ENCODE results near the gene NPTXR.

Gene NPTXR

GRCh38 chr22:38798496-38798895 is 45.3 kb downstream of the NPTXR start:
- TF ChIP-seq EZH2 (optimal IDR thresholded peaks at IDR 0.05; ENCODE audit: low read depth, low read length) = no peak
- TF ChIP-seq, protein P1, sequence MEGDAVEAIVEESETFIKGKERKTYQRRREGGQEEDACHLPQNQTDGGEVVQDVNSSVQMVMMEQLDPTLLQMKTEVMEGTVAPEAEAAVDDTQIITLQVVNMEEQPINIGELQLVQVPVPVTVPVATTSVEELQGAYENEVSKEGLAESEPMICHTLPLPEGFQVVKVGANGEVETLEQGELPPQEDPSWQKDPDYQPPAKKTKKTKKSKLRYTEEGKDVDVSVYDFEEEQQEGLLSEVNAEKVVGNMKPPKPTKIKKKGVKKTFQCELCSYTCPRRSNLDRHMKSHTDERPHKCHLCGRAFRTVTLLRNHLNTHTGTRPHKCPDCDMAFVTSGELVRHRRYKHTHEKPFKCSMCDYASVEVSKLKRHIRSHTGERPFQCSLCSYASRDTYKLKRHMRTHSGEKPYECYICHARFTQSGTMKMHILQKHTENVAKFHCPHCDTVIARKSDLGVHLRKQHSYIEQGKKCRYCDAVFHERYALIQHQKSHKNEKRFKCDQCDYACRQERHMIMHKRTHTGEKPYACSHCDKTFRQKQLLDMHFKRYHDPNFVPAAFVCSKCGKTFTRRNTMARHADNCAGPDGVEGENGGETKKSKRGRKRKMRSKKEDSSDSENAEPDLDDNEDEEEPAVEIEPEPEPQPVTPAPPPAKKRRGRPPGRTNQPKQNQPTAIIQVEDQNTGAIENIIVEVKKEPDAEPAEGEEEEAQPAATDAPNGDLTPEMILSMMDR (IDR thresholded peaks at IDR 0.05; ENCODE audit: low read length) = no peak
- TF ChIP-seq EZH2phosphoT487 (IDR thresholded peaks at IDR 0.05; ENCODE audit: low read length) = no peak
- Histone ChIP-seq H3K9me2 (replicated peaks; ENCODE audit: insufficient read depth, low read length) (no peaks in the 10 kb centered on the region), H3K36me3 (replicated peaks; ENCODE audit: insufficient read depth, low read length) (no peaks in the 10 kb centered on the region), H2AFZ (ENCODE audit: low read length) (no peak overlapping the region), H3K9me3 (replicated peaks; ENCODE audit: insufficient read depth, low read length) (no peaks in the 10 kb centered on the region), H3K4me3 (ENCODE audit: low read length) (no peak overlapping the region), H3K4me2 (ENCODE audit: low read depth, low read length) (no peak overlapping the region), H3K27me3 (replicated peaks; ENCODE audit: insufficient read depth, low read length) (peaks cover 75% of the 10 kb centered on the region), H3K4me1 (ENCODE audit: low read length) (peaks cover 5% of the 10 kb centered on the region; the same call in 1 of the 2 replicates), H3F3A (ENCODE audit: insufficient read depth, low read length) (no peaks in the 10 kb centered on the region), H3K27ac (ENCODE audit: low read length) (no peak overlapping the region), H3K9ac (ENCODE audit: low read length) (no peak overlapping the region), H3K79me2 (ENCODE audit: low read length) (no peaks in the 10 kb centered on the region), H4K20me1 (ENCODE audit: insufficient read depth, low read length) (no peaks in the 10 kb centered on the region)
- no peak for DNase-seq

DNA sequence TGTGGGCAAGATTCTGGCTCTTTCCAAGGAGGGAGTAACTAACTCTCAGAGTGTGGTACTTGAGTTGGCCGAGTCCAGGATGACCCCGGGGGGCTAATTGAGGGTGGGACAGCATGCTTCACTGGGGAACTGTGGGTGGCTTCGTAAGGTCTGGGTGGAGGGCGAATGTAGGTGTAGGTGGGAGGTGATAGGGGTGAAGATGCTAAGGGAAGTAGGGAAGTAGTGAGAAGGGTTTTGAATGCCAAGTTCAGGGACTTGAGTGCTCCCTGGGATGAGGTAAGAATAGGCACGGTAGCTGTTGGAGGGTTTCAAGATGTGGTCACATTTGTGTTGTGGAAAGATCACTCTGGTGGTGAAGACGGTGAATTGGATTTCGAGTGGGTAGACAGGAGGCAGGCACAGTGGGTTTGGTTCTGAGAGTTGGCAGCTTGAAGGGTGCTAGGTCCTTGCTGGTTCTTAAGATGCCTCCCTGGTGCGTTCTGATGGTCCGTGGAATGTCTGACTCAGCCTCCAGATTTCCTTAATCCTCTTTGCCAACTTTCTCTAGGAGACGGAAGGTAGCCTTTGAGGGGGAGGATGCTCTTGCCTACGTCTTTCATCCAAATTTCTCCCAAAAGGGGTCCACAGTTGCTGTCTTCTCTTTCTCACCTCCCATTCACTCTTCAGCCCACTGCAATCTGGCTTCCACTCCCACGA is 47.4 kb downstream of the NPTXR start:
- Histone ChIP-seq H4K20me1 (ENCODE audit: insufficient read depth, low read length) (no peaks in the 10 kb centered on the region), H2AFZ (ENCODE audit: low read length) (no peak overlapping the region), H3K4me1 (ENCODE audit: low read length) (peaks cover 5% of the 10 kb centered on the region; the same call in 1 of the 2 replicates), H3K27ac (ENCODE audit: low read length) (no peak overlapping the region), H3K36me3 (replicated peaks; ENCODE audit: insufficient read depth, low read length) (no peaks in the 10 kb centered on the region), H3K4me3 (ENCODE audit: low read length) (no peak overlapping the region), H3K27me3 (replicated peaks; ENCODE audit: insufficient read depth, low read length) (peaks cover 60% of the 10 kb centered on the region), H3F3A (ENCODE audit: insufficient read depth, low read length) (no peaks in the 10 kb centered on the region), H3K9me3 (replicated peaks; ENCODE audit: insufficient read depth, low read length) (no peaks in the 10 kb centered on the region), H3K9ac (ENCODE audit: low read length) (no peak overlapping the region), H3K79me2 (ENCODE audit: low read length) (no peaks in the 10 kb centered on the region), H3K9me2 (replicated peaks; ENCODE audit: insufficient read depth, low read length) (no peaks in the 10 kb centered on the region), H3K4me2 (ENCODE audit: low read depth, low read length) (no peak overlapping the region)
- TF ChIP-seq EZH2phosphoT487 (IDR thresholded peaks at IDR 0.05; ENCODE audit: low read length) (no peak), EZH2 (optimal IDR thresholded peaks at IDR 0.05; ENCODE audit: low read depth, low read length) (no peak)
- TF ChIP-seq, protein P1 (IDR thresholded peaks at IDR 0.05; ENCODE audit: low read length) = no peak
- no peak for DNase-seq

DNA sequence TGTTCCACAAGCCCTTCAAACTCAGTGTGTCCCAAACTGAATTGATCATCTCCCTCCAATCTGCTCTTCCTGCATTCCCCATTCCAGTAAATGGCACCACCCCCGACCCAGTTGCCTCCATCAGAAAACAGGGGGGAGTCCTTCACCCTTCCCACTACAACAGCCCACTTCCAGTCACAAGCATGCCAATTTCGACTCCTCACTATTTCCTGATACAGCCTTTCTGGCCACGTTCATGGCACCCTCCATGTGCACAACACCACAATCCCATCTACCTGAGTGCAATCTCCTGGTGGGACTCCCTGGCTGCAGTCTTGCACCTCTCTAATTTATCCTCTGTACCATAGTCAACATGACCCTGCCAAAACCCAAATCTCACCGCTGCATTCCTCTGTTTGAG is 48.3 kb downstream of the NPTXR start:
- TF ChIP-seq EZH2phosphoT487 (IDR thresholded peaks at IDR 0.05; ENCODE audit: low read length) (no peak), EZH2 (optimal IDR thresholded peaks at IDR 0.05; ENCODE audit: low read depth, low read length) (no peak)
- TF ChIP-seq, protein P1 (IDR thresholded peaks at IDR 0.05; ENCODE audit: low read length) = no peak
- Histone ChIP-seq H4K20me1 (ENCODE audit: insufficient read depth, low read length) (no peaks in the 10 kb centered on the region), H2AFZ (ENCODE audit: low read length) (no peak overlapping the region)

More for the DNA sequence above, 48.3 kb downstream of the NPTXR start:
- Histone ChIP-seq H3K9ac (ENCODE audit: low read length) (no peak overlapping the region), H3K9me3 (replicated peaks; ENCODE audit: insufficient read depth, low read length) (no peaks in the 10 kb centered on the region), H3K36me3 (replicated peaks; ENCODE audit: insufficient read depth, low read length) (no peaks in the 10 kb centered on the region), H3K9me2 (replicated peaks; ENCODE audit: insufficient read depth, low read length) (no peaks in the 10 kb centered on the region), H3K4me2 (ENCODE audit: low read depth, low read length) (no peak overlapping the region), H3F3A (ENCODE audit: insufficient read depth, low read length) (no peaks in the 10 kb centered on the region), H3K4me3 (ENCODE audit: low read length) (no peak overlapping the region), H3K27me3 (replicated peaks; ENCODE audit: insufficient read depth, low read length) (peaks cover 51% of the 10 kb centered on the region), H3K4me1 (ENCODE audit: low read length) (peaks cover 5% of the 10 kb centered on the region; the same call in 1 of the 2 replicates), H3K27ac (ENCODE audit: low read length) (no peak overlapping the region), H3K79me2 (ENCODE audit: low read length) (no peaks in the 10 kb centered on the region)
- no peak for DNase-seq
